ENCODE measurements around the gene ADCY3. TPM values are rescaled to one million over a fixed set of nuclear protein-coding genes. Genes with fewer than 3 reads are reported as not detected.

The ADCY3 gene
- total RNA-seq, 3 donors from 2014 or later: 24.9 to 30.4 (median 25.3) TPM

DNA sequence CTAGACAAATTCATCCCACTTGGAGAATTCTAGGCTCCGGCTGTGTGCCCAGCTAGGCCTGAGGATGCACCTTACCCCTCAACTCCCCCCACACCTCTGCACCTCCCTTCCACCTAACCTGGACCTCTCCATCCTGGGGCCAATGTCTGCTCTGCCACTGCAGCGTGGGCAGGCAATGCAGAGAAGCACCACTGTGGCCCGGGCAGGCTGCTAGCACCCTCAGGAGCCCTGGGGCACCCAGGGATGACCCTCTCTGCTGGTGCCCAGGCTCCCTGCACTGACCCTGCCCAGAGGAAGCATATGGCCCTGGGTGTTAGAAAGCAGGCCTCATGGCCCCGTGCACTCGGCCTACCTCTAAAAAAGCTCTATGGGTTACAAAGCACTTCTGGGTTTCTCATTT lies 49.6 kb downstream of the ADCY3 start:
- ATAC-seq: no peak
- H3K36me3 ChIP-seq (ENCODE audit: low read depth): no peaks in the 10 kb centered on the region
- H3K9me3 ChIP-seq: no peaks in the 10 kb centered on the region
- TF ChIP-seq, protein P1, sequence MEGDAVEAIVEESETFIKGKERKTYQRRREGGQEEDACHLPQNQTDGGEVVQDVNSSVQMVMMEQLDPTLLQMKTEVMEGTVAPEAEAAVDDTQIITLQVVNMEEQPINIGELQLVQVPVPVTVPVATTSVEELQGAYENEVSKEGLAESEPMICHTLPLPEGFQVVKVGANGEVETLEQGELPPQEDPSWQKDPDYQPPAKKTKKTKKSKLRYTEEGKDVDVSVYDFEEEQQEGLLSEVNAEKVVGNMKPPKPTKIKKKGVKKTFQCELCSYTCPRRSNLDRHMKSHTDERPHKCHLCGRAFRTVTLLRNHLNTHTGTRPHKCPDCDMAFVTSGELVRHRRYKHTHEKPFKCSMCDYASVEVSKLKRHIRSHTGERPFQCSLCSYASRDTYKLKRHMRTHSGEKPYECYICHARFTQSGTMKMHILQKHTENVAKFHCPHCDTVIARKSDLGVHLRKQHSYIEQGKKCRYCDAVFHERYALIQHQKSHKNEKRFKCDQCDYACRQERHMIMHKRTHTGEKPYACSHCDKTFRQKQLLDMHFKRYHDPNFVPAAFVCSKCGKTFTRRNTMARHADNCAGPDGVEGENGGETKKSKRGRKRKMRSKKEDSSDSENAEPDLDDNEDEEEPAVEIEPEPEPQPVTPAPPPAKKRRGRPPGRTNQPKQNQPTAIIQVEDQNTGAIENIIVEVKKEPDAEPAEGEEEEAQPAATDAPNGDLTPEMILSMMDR (IDR thresholded peaks at IDR 0.05): no peak
- intact Hi-C loops (cut with DNase I, micrococcal nuclease): no loop called here
- no peak overlapping the region for H3K4me3 ChIP-seq
- DNase-seq: no peak
- no peaks in the 10 kb centered on the region for H3K4me1 ChIP-seq (ENCODE audit: low read depth)

DNA sequence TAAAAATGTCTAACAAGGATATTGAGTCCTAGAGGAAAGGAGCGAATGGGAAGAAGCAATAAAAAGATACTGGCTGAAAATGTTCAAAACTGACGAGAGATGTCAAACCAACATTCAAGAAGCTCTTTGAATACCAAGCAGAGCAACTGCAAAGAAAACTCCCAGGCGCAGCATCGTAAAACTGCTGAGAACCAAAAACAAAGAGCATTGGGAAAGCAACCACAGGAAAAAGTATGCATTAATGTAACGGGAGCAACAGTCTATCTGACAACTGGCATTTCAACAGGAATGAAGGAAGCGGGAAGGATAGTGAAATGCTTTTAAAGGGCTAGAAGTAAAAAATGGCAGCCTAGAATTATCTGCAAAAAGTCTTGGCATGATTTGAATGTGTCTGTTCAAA lies 53.1 kb downstream of the ADCY3 start:
- no peaks in the 10 kb centered on the region for H3K4me1 ChIP-seq (ENCODE audit: low read depth)
- intact Hi-C loops (cut with DNase I, micrococcal nuclease): no loop called here
- no peak for ATAC-seq
- H3K4me3 ChIP-seq: no peak overlapping the region
- H3K9me3 ChIP-seq: no peaks in the 10 kb centered on the region
- DNase-seq: no peak
- TF ChIP-seq, protein P1 (IDR thresholded peaks at IDR 0.05): no peak
- no peaks in the 10 kb centered on the region for H3K36me3 ChIP-seq (ENCODE audit: low read depth)

DNA sequence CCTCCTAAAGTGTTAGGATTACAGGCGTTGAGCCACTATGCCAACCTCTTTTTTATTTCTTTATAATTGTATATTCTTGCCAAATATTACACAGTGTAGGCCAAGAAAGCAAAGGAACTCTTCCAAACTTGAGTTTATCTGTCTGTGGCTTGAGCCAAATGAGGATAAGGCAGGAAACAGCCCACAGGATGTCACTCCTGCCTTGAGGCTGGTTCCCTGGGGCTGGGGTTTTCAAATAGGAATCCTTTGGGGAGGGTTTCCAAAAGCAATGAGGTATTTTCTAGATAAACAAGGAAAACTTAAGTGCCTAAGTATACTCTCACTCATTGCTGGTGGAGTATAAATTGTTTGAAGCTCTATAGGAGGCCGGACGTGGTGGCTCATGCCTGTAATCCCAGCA lies 56.4 kb downstream of the ADCY3 start:
- ATAC-seq: no peak
- no peak for DNase-seq
- intact Hi-C loops (cut with DNase I, micrococcal nuclease): no loop called here
- H3K4me1 ChIP-seq (ENCODE audit: low read depth): no peaks in the 10 kb centered on the region
- no peaks in the 10 kb centered on the region for H3K36me3 ChIP-seq (ENCODE audit: low read depth)
- no peak overlapping the region for H3K4me3 ChIP-seq
- H3K9me3 ChIP-seq: no peaks in the 10 kb centered on the region
- TF ChIP-seq, protein P1 (IDR thresholded peaks at IDR 0.05): no peak

DNA sequence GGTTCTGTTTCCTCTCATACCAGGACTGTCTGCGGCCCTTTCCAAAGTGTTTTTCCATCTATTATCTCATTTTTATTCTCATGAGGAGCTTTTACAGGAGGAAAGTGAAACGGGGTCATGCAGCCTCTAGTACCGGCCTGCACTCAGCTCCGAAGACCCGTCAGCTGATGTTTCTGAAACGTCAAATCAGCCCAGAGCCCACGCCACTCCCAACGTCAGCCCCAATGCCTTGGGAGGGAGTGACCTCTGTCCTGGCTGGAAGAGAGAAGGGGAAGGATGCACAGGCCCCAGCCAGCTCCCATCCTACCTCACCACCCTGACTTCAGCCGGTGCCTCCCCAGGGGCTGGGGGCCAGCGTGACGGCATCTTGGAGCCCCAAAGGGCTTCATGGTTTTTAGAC lies 58.5 kb downstream of the ADCY3 start:
- no peaks in the 10 kb centered on the region for H3K4me1 ChIP-seq (ENCODE audit: low read depth)
- TF ChIP-seq, protein P1 (IDR thresholded peaks at IDR 0.05): no peak
- intact Hi-C loops (cut with DNase I, micrococcal nuclease): no loop called here
- DNase-seq (no peak), ATAC-seq (no peak)
- H3K36me3 ChIP-seq (ENCODE audit: low read depth): no peaks in the 10 kb centered on the region
- no peak overlapping the region for H3K4me3 ChIP-seq
- no peaks in the 10 kb centered on the region for H3K9me3 ChIP-seq

DNA sequence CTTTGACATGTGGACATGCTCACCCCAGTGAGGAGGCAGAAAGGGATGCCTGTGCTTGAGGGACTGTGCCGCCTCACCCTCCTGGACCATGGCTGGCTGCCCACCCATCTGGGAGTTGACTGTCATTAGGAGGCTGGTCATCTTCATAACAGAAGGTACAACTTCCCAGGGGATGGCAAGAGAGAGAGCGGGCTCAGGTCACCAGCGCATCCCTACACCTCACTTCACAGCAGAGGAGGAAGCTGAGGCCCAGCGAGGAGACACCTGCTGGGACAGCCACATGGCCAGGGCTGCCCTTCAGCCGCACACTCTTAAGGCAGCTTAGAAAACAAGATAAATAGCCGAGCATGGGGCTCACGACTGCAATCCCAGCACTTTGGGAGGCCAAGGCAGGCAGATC lies 59.4 kb downstream of the ADCY3 start:
- Histone ChIP-seq H3K36me3 (ENCODE audit: low read depth) (no peaks in the 10 kb centered on the region), H3K4me1 (ENCODE audit: low read depth) (no peaks in the 10 kb centered on the region), H3K4me3 (no peak overlapping the region), H3K9me3 (no peaks in the 10 kb centered on the region)
- intact Hi-C loops (cut with DNase I, micrococcal nuclease): no loop called here
- no peak for DNase-seq
- no peak for ATAC-seq
- TF ChIP-seq, protein P1 (IDR thresholded peaks at IDR 0.05): no peak

DNA sequence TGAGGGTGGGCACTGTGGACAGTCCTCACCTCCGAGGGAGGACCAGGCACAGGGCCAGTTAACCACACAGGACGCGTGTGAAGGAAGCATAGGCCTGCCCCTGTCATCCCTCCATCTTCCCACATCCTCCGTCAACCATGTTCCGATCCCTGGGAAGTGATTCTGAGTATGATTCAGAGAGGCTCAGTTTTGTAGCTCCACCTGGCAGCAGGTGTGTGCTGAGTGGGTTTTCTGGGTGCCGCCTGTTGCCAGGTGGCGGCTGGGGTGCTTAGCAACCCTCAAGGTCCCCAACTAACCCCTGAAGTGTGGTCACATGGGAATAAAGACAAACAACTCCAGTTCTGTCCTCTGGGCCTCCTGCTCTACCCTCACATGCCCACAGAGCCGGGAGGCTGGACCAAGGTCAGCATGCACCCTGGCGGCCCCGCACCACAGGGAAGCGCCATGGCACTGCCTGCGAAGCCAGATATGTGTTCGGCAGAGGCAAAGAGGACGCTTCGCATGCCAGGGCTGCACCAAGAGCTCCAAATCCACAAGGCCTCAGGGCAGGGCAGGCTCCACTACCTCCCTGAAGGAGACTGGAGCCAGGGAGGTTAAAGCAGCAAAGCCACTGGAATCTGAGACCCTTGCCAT lies 60.0 kb downstream of the ADCY3 start:
- DNase-seq (no peak), ATAC-seq (no peak)
- Histone ChIP-seq H3K9me3 (no peaks in the 10 kb centered on the region), H3K4me1 (ENCODE audit: low read depth) (no peaks in the 10 kb centered on the region), H3K36me3 (ENCODE audit: low read depth) (no peaks in the 10 kb centered on the region), H3K4me3 (no peak overlapping the region)
- TF ChIP-seq, protein P1 (IDR thresholded peaks at IDR 0.05): no peak
- intact Hi-C loops (cut with DNase I, micrococcal nuclease): no loop called here
